Upper lobe of left lung (tissue), 4 donors: Measurements from ENCODE around the gene CCDC7.

Experiments used
- EP300 ChIP-seq, 4 donors: sonication (generic); formaldehyde crosslinking; IDR thresholded peaks; one replicate each; pipeline ENCODE4 v1.5.1; 2017; ENCODE audit warnings: antibody characterized with exemption in 4 of 4, control low read depth in 2 of 4
- POLR2A ChIP-seq, 4 donors: fragments of 450-650 bp; IDR thresholded peaks; one replicate each; pipeline ENCODE4 v1.5.1; 2016 to 2017; ENCODE audit warnings: antibody characterized with exemption in 4 of 4, mild to moderate bottlenecking in 2 of 4
- POLR2AphosphoS5 ChIP-seq, 2 donors: sonication (generic); formaldehyde crosslinking; IDR thresholded peaks; one replicate each; pipeline ENCODE4 v1.5.1; 2017; ENCODE audit warnings: antibody characterized with exemption in 2 of 2
- TF ChIP-seq, protein P1 (sequence below), 6 experiments: fragments of 450-650 bp in 4 of 6; fragments of 200-600 bp in 2 of 6; sonication (generic) in 2 of 6; IDR thresholded peaks; one replicate each; pipeline ENCODE4 v1.5.1; 2016 to 2019; ENCODE audit warnings: antibody characterized with exemption in 6 of 6

DNA sequence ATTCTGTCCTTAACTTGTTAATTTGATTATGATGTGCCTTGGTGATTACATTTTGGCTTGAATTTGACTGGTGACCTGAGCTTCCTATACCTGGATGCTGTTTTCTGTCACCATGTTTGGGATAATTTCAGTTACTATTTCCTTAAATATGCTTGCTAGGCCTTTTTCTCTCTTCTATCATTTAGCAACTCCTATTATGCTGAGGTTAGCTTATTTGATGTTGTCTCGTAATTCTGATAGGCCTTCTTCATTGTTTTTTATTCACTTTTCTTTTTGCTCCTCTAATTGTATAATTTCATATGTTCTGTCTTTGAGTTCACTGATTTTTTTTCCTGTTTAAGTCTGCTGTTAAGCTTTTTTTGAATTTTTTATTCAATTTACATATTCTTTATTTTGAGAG lies 327.2 kb downstream of the CCDC7 start:
- TF ChIP-seq POLR2A (IDR thresholded peaks at IDR 0.05): no peak
- TF ChIP-seq, protein P1, sequence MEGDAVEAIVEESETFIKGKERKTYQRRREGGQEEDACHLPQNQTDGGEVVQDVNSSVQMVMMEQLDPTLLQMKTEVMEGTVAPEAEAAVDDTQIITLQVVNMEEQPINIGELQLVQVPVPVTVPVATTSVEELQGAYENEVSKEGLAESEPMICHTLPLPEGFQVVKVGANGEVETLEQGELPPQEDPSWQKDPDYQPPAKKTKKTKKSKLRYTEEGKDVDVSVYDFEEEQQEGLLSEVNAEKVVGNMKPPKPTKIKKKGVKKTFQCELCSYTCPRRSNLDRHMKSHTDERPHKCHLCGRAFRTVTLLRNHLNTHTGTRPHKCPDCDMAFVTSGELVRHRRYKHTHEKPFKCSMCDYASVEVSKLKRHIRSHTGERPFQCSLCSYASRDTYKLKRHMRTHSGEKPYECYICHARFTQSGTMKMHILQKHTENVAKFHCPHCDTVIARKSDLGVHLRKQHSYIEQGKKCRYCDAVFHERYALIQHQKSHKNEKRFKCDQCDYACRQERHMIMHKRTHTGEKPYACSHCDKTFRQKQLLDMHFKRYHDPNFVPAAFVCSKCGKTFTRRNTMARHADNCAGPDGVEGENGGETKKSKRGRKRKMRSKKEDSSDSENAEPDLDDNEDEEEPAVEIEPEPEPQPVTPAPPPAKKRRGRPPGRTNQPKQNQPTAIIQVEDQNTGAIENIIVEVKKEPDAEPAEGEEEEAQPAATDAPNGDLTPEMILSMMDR (IDR thresholded peaks at IDR 0.05): no peak
- TF ChIP-seq EP300 (IDR thresholded peaks at IDR 0.05): no peak
- no peak for TF ChIP-seq POLR2AphosphoS5 (IDR thresholded peaks at IDR 0.05)
